ENCODE measurements around the gene FBXL19.

The FBXL19 gene

DNA sequence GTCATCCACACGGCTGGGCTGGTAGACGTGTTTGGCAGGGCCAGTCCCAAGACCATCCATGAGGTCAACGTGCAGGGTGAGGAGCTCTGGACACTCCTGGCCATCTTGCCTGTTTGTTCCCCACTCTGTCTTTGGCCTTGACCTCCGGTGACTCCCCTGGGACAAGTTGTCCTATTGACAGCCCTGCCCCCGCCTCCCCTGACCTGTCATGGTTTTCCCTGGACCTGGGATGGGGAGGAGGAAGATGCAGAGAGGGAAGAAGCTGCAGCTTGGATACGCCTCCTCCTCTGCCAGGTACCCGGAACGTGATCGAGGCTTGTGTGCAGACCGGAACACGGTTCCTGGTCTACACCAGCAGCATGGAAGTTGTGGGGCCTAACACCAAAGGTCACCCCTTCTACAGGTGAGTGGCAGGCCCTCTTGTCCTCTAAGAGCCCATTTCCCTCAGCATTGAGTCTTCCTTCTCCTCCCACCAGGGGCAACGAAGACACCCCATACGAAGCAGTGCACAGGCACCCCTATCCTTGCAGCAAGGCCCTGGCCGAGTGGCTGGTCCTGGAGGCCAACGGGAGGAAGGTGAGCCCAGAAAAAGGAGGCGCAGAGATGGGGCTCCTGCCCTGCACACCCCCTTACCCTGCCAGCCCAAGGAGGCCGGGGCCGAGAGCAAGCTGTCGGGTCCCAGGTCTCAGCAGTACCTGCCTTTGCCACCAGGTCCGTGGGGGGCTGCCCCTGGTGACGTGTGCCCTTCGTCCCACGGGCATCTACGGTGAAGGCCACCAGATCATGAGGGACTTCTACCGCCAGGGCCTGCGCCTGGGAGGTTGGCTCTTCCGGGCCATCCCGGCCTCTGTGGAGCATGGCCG lies 63.0 kb downstream of the FBXL19 start:
- DNase-seq (ENCODE audit: low read depth) = no peak

- DNase-seq (ENCODE audit: low read depth) = no peak
These were observed 64.3 kb downstream of the FBXL19 start for GRCh38 chr16:30987581-30988190.

- DNase-seq (ENCODE audit: low read depth) = no peak
These were observed 66.2 kb downstream of the FBXL19 start for GRCh38 chr16:30989469-30990047.

DNA sequence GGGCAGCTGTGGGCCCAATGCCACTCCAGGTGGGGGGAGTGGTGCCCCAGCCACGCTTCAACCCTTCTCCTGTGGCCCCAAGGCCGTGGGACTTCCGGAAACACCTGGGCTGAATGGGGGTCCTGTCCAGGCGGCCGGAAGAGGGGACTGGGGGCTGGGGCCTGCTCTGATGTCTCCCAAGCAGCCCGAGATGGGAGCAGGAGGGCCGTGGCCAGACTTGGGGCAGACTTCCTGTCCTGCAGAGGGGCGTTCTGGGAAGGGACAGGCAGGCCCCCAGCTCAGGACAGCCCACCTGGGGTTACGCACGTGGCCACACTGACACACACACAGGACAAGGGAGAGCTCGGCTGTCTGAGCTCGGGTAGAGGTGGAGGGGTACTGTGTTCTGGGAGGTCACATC lies 66.7 kb downstream of the FBXL19 start:
- DNase-seq (ENCODE audit: low read depth) = no peak

DNA sequence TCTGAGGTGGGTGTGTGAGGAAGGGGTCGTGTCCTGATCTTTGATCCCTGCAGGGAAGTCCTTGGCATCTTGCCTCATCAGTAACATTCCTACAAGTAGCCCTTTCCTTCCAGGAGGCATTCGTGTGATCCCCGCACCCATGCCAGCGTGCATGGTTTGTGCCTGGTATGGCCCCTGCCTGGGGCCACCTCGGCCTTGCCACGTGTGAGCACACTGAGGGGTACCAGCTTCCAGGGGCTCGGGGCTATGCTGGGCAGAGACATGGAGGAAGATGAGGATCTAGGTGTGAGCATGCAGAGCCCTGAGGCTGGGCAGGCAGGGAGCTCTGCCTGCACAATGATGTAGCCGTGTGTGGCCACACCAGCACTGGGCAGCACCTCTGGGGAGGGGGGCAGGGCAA lies 67.7 kb downstream of the FBXL19 start:
- DNase-seq (ENCODE audit: low read depth) = no peak

DNA sequence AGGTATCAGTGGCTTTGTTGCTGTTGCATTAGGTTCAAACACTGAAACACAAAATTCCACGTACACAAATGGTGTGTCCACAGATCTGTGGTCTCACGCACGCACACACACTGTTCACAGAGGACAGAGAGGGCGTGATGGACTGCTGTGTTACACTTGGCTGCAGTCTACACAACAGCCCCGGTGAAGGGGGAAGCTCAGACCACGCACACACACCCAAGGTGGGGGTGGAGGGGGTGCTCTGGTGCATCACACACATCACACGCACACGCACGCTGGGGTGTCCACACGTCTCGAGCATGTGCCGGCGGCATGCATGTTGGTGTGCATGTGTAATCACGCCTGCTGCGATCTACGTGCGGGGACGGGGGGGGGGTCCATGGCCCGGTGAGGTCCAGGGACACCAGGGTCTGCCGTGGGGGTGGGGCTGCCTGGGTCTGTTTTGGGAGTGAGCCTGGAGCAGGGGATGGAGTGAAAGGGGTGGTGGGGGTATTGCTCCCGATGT lies 69.0 kb downstream of the FBXL19 start:
- DNase-seq (ENCODE audit: low read depth) = no peak

- DNase-seq (ENCODE audit: low read depth) = no peak
These were observed 69.8 kb downstream of the FBXL19 start for GRCh38 chr16:30992931-30993816.

- DNase-seq (ENCODE audit: low read depth) = no peak
These were observed 72.6 kb downstream of the FBXL19 start for GRCh38 chr16:30995927-30996323.

GRCh38 chr16:30996324-30996984 lies 73.1 kb downstream of the FBXL19 start:
- DNase-seq (ENCODE audit: low read depth) = no peak

- DNase-seq (ENCODE audit: low read depth) = peak; percentile 68
These were observed 73.8 kb downstream of the FBXL19 start for GRCh38 chr16:30996985-30997724.

DNA sequence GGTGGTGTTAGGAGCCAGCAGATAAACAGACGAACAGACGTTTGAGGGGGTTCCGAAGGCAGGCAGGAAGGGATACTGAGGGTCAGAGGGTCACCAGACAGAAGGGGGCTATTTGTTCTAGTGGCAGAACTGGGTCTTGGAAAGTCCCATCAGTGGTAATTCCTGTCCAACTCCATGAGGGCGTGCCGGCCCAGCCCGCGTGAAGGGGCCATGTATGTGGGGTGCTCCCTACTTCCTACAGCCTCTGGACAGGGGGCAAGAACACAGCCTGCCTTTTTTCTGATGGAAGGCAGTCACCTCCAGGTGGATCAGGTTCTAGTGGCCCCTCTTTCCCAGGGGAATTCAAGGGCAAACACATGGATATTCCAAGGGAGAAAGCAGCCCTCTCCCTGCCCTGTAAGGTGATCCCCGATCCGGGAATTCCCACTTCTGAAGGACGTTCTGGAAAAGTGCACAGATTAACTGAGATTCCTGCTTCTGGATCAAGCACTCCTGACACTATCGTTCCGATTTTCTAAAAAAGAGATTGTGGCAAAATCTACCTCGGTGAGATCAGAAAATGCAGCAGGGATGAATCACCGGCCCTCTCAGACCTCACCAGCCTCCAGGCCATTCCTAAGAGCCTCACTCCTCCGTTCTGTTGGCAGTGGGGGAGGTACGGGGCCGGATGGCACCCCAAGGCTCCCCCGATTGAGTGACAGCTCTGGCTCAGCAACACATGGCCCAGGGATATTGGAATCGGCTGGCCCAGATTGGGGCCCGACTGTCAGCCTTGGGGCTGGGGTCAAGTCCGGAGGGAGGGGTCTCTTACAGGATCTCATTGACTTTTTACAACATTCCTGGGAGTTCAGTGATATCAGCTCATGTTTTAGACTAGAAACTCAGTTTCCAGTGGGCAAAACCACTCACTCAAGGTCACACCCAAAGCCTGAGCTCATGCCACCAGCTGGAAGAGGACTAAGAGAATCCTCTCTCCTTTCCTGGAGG lies 74.6 kb downstream of the FBXL19 start:
- DNase-seq (ENCODE audit: low read depth) = no peak

Measured in stimulated activated CD8-positive, alpha-beta memory T cell treated with anti-CD3 and anti-CD28 coated beads, Interleukin-7, amount 100 ng/mL, for 24 hours (primary cell).